GM18858 (cell line): ENCODE data around the gene SPTAN1.
A peak's percentile ranks its signal among the peaks of the same experiment; 100 is the strongest.
"Not testable (repeated sequence)": the region's sequence is repeated elsewhere in the genome, so short reads cannot be mapped to it uniquely, and the experiment has no call there.

Source experiments
- ATAC-seq: cut with Tn5 transposase; IDR thresholded peaks from one replicate; pipeline ENCODE4 v1.9.1; 2021; ENCODE audit not compliant: unreplicated experiment

The SPTAN1 gene

GRCh38 chr9:128552744-128553440, 505 bp downstream of the SPTAN1 start:
- ATAC-seq, result peak; percentile 25

- no peak for ATAC-seq
Observed at GRCh38 chr9:128553728-128554127, 1.3 kb downstream of the SPTAN1 start.

- no peak for ATAC-seq
Observed at GRCh38 chr9:128554155-128554862, 1.9 kb downstream of the SPTAN1 start.

GRCh38 chr9:128555180-128555721, 2.9 kb downstream of the SPTAN1 start:
- no peak for ATAC-seq

- no peak for ATAC-seq
Observed at GRCh38 chr9:128556276-128556675, 3.9 kb downstream of the SPTAN1 start.

GRCh38 chr9:128556926-128557634, 4.7 kb downstream of the SPTAN1 start:
- ATAC-seq, result no peak

- peak; percentile 48 for ATAC-seq
Observed at GRCh38 chr9:128558431-128559310, 6.3 kb downstream of the SPTAN1 start.

GRCh38 chr9:128565578-128565977, 13.2 kb downstream of the SPTAN1 start:
- ATAC-seq, result no peak

- ATAC-seq, result no peak
Observed at GRCh38 chr9:128568470-128569078, 16.2 kb downstream of the SPTAN1 start.

- no peak for ATAC-seq
Observed at GRCh38 chr9:128575469-128575868, 23.1 kb downstream of the SPTAN1 start.

- no peak for ATAC-seq
Observed at GRCh38 chr9:128575916-128576315, 23.5 kb downstream of the SPTAN1 start.

- ATAC-seq, result no peak
Observed at GRCh38 chr9:128577206-128577605, 24.8 kb downstream of the SPTAN1 start.

- ATAC-seq, result no peak
Observed at GRCh38 chr9:128579194-128579593, 26.8 kb downstream of the SPTAN1 start.

GRCh38 chr9:128580731-128581130, 28.3 kb downstream of the SPTAN1 start:
- ATAC-seq, result no peak

- ATAC-seq, result not testable (repeated sequence)
Observed at GRCh38 chr9:128585155-128585554, 32.8 kb downstream of the SPTAN1 start.

- ATAC-seq, result not testable (repeated sequence)
Observed at GRCh38 chr9:128586934-128587333, 34.5 kb downstream of the SPTAN1 start.

GRCh38 chr9:128587453-128587852, 35.1 kb downstream of the SPTAN1 start:
- no peak for ATAC-seq

- no peak for ATAC-seq
Observed at GRCh38 chr9:128588581-128589233, 36.3 kb downstream of the SPTAN1 start.

- ATAC-seq, result no peak
Observed at GRCh38 chr9:128593039-128593438, 40.7 kb downstream of the SPTAN1 start.

- ATAC-seq, result no peak
Observed at GRCh38 chr9:128593856-128594255, 41.5 kb downstream of the SPTAN1 start.
